A549 (cell line): ENCODE data around the gene GRIP1. TPM values are rescaled to one million over a fixed set of nuclear protein-coding genes. Genes with fewer than 3 reads are reported as not detected.

Source experiments
- ATAC-seq, 2 experiments: fragments of 200-7000 bp in 1 of 2; fragments of >200 bp in 1 of 2; cut with Nextera tagmentation in 1 of 2; cut with Tn5 transposase in 1 of 2; 3 replicates each; pipeline versions ENCODE4 v1.8.0 to v1.9.1; 2018 to 2020; ENCODE audit warnings: mild to moderate bottlenecking in 1 of 2, moderate library complexity in 1 of 2
- CTCF ChIA-PET: fragments of 300-600 bp; sonication (Branson Sonifier 250); formaldehyde crosslinking; extraction: SDS; loops from one replicate; lab custom pipeline; 2021; ENCODE audit warnings: antibody characterized with exemption, inconsistent platforms; lab: Yijun Ruan, JAX
- POLR2A ChIA-PET: fragments of 350-600 bp; formaldehyde crosslinking; extraction: SDS; loops from one replicate; lab custom pipeline; 2021; ENCODE audit warnings: antibody characterized with exemption, inconsistent platforms; lab: Yijun Ruan, JAX
- DNase-seq, 2 experiments: peaks; one replicate each; pipeline versions ENCODE4 v3.0.0 to v3.0.0-alpha.2; 2011 to 2016; ENCODE audit warnings: low read depth in 1 of 2, low spot score in 1 of 2
- FAIRE-seq: peaks from 2 replicates; lab custom pipeline; 2011; peaks lifted over from hg19 to GRCh38; lab: Jason Lieb, UNC
- H3K27ac ChIP-seq, 2 experiments: fragments of >200 bp; sonication (Bioruptor Twin); formaldehyde crosslinking; 3 replicates each; pipeline ENCODE4 v1.5.1; 2016 to 2017
- H3K4me1 ChIP-seq: fragments of >200 bp; sonication (Bioruptor Twin); formaldehyde crosslinking; 3 replicates; pipeline ENCODE4 v1.6.1; 2016
- H3K4me2 ChIP-seq: fragments of >200 bp; sonication (Bioruptor Twin); formaldehyde crosslinking; 3 replicates; pipeline ENCODE4 v1.6.1; 2016
- H3K4me3 ChIP-seq: fragments of >200 bp; sonication (Bioruptor Twin); formaldehyde crosslinking; 3 replicates; pipeline ENCODE4 v1.5.1; 2016
- H3K9me3 ChIP-seq: fragments of >200 bp; sonication (Bioruptor Twin); formaldehyde crosslinking; 3 replicates; pipeline ENCODE4 v1.6.1; 2016
- BCL3 ChIP-seq: fragments of >200 bp; sonication (Bioruptor Twin); formaldehyde crosslinking; IDR thresholded peaks from 3 replicates; pipeline ENCODE4 v1.6.1; 2016
- CBX2 ChIP-seq: fragments of 200-600 bp; sonication (generic); IDR thresholded peaks from 2 replicates; pipeline ENCODE4 v1.6.1; 2016; ENCODE audit warnings: low read depth, mild to moderate bottlenecking, borderline replicate concordance
- CTCF ChIP-seq: fragments of >200 bp; sonication (Bioruptor Twin); formaldehyde crosslinking; IDR thresholded peaks from 3 replicates; pipeline ENCODE4 v1.5.1; 2016
- E2F6 ChIP-seq: IDR thresholded peaks from 2 replicates; pipeline ENCODE4 v1.6.1; 2012; ENCODE audit warnings: low read depth, borderline replicate concordance
- EP300 ChIP-seq, 2 experiments: fragments of >200 bp; sonication (Bioruptor Twin); formaldehyde crosslinking; IDR thresholded peaks; 2 replicates in 1 of 2; 3 replicates in 1 of 2; pipeline ENCODE4 v1.6.1; 2016 to 2017
- ESRRA ChIP-seq: fragments of 150-350 bp; IDR thresholded peaks from 2 replicates; pipeline ENCODE4 v1.6.1; 2014; ENCODE audit warnings: mild to moderate bottlenecking, low read length, borderline replicate concordance
- FOSL2 ChIP-seq, 2 experiments: fragments of 450-650 bp in 1 of 2; fragments of >200 bp in 1 of 2; sonication (Bioruptor Twin) in 1 of 2; formaldehyde crosslinking; IDR thresholded peaks; 2 replicates each; pipeline versions ENCODE4 v1.5.0 to v1.6.1; 2016 to 2020; ENCODE audit warnings: mild to moderate bottlenecking in 1 of 2, moderate library complexity in 1 of 2
- FOXS1 ChIP-seq: fragments of 250-450 bp; sonication (Bioruptor Pico); IDR thresholded peaks from 2 replicates; pipeline ENCODE4 v1.5.0; 2020; ENCODE audit warnings: mild to moderate bottlenecking, moderate library complexity
- GATA3 ChIP-seq: IDR thresholded peaks from 2 replicates; pipeline ENCODE4 v1.6.1; 2012; ENCODE audit warnings: borderline replicate concordance
- HMGXB4 ChIP-seq: fragments of 250-450 bp; sonication (Bioruptor Pico); IDR thresholded peaks from 2 replicates; pipeline ENCODE4 v1.5.0; 2021; ENCODE audit warnings: mild to moderate bottlenecking, moderate library complexity, borderline replicate concordance
- HOXA7 ChIP-seq: fragments of 250-450 bp; sonication (Bioruptor Pico); IDR thresholded peaks from 2 replicates; pipeline ENCODE4 v1.5.0; 2020; ENCODE audit warnings: mild to moderate bottlenecking, moderate library complexity
- HOXB13 ChIP-seq: fragments of 250-450 bp; sonication (Bioruptor Pico); IDR thresholded peaks from 2 replicates; pipeline ENCODE4 v1.5.0; 2020; ENCODE audit warnings: low read depth, mild to moderate bottlenecking, moderate library complexity
- HOXB5 ChIP-seq: fragments of 250-450 bp; sonication (Bioruptor Pico); IDR thresholded peaks from 2 replicates; pipeline ENCODE4 v1.5.0; 2020; ENCODE audit warnings: mild to moderate bottlenecking, moderate library complexity
- JUN ChIP-seq, 2 experiments: fragments of >200 bp; sonication (Bioruptor Twin); formaldehyde crosslinking; IDR thresholded peaks; 2 replicates in 1 of 2; 3 replicates in 1 of 2; pipeline ENCODE4 v1.6.1; 2016 to 2017
- JUNB ChIP-seq: fragments of >200 bp; sonication (Bioruptor Twin); formaldehyde crosslinking; IDR thresholded peaks from 2 replicates; pipeline ENCODE4 v1.6.1; 2016
- KDM5A ChIP-seq: fragments of 200-600 bp; sonication (generic); IDR thresholded peaks from 2 replicates; pipeline ENCODE4 v1.6.1; 2016; ENCODE audit warnings: antibody characterized with exemption, mild to moderate bottlenecking
- MAFK ChIP-seq: fragments of 450-650 bp; IDR thresholded peaks from 2 replicates; pipeline ENCODE4 v1.6.1; 2014; ENCODE audit not compliant: partially characterized antibody
- MYC ChIP-seq: IDR thresholded peaks from 2 replicates; pipeline ENCODE4 v1.6.1; 2012; ENCODE audit warnings: mild to moderate bottlenecking, inconsistent platforms, low read length, improper control_type of control experiment, borderline replicate concordance
- NPAS2 ChIP-seq: fragments of 250-450 bp; sonication (Bioruptor Pico); IDR thresholded peaks from 2 replicates; pipeline ENCODE4 v1.8.0; 2022; ENCODE audit warnings: mild to moderate bottlenecking, moderate library complexity, borderline replicate concordance
- PHF8 ChIP-seq: fragments of 200-600 bp; sonication (generic); IDR thresholded peaks from 2 replicates; pipeline ENCODE4 v1.6.1; 2016; ENCODE audit warnings: low read depth, mild to moderate bottlenecking, antibody characterized with exemption, moderate library complexity, borderline replicate concordance
- RAD21 ChIP-seq, 2 experiments: fragments of >200 bp in 1 of 2; sonication (Bioruptor Twin) in 1 of 2; formaldehyde crosslinking in 1 of 2; IDR thresholded peaks in 1 of 2; conservative IDR thresholded peaks in 1 of 2; 2 replicates in 1 of 2; 3 replicates in 1 of 2; pipeline ENCODE4 v1.6.1; 2012 to 2018; ENCODE audit warnings: inconsistent platforms in 1 of 2
- RARB ChIP-seq: fragments of 250-450 bp; sonication (Bioruptor Pico); IDR thresholded peaks from 2 replicates; pipeline ENCODE4 v1.8.0; 2021; ENCODE audit warnings: mild to moderate bottlenecking, moderate library complexity
- RFX5 ChIP-seq: fragments of 450-650 bp; IDR thresholded peaks from 2 replicates; pipeline ENCODE4 v1.7.1; 2014; ENCODE audit warnings: antibody characterized with exemption, mild to moderate bottlenecking, moderate library complexity
- USF2 ChIP-seq: fragments of 450-650 bp; IDR thresholded peaks from 2 replicates; pipeline ENCODE4 v1.6.1; 2014; ENCODE audit warnings: antibody characterized with exemption
- ZC3H11A ChIP-seq: fragments of 450-650 bp; IDR thresholded peaks from 2 replicates; pipeline ENCODE4 v1.6.1; 2014; ENCODE audit warnings: antibody characterized with exemption, mild to moderate bottlenecking
- ZFP36 ChIP-seq: fragments of 450-650 bp; IDR thresholded peaks from 2 replicates; pipeline ENCODE4 v1.6.1; 2014; ENCODE audit warnings: borderline replicate concordance; ENCODE audit not compliant: partially characterized antibody
- ZSCAN20 ChIP-seq: fragments of 250-450 bp; sonication (Bioruptor Pico); IDR thresholded peaks from 2 replicates; pipeline ENCODE4 v1.8.0; 2022; ENCODE audit warnings: mild to moderate bottlenecking, moderate library complexity
- WGBS: methylation state at CpG from one replicate; pipeline ENCODE4 v1.1.6; 2017; ENCODE audit errors: missing lambda C conversion rate; 5-methylcytosine and 5-hydroxymethylcytosine counted together
- polyA plus RNA-seq, 4 experiments: library from polyadenylated mRNA; depleted of rRNA in 3 of 4; stranded (reverse); fragments of >200 nt; fragmentation: RNase III in 1 of 4; extraction: RNeasy Plus Mini Kit Qiagen cat#74134 plus additional on column Dnase treatment in 1 of 4; gene quantifications; 2 replicates in 3 of 4; 3 replicates in 1 of 4; pipeline ENCODE4 v1.2.3, GENCODE V29; 2011 to 2017

Gene GRIP1
- polyA plus RNA-seq, 2 of the 4 experiments (the other 2 are of a cell fraction), result 4.6 to 5.8 TPM

GRCh38 chr12:66337381-66338010 lies 341.4 kb downstream of the GRIP1 start:
- Histone ChIP-seq H3K27ac (no peak overlapping the region), H3K9me3 (no peaks in the 10 kb centered on the region), H3K4me1 (no peaks in the 10 kb centered on the region), H3K4me3 (no peak overlapping the region), H3K4me2 (no peak overlapping the region)
- 70% methylated on average over 2 of the region's 2 CpGs for WGBS
- CTCF ChIA-PET, result no interaction called here
- POLR2A ChIA-PET, result no interaction called here
- FAIRE-seq (no peak), ATAC-seq (no peak), DNase-seq (no peak)
- TF ChIP-seq NPAS2 (CRISPR knock-in tag) (no peak), HOXA7 (CRISPR knock-in tag) (no peak), USF2 (no peak), ZSCAN20 (CRISPR knock-in tag) (no peak), RARB (CRISPR knock-in tag) (no peak), MAFK (no peak), HOXB13 (no peak), BCL3 (no peak), GATA3 (no peak), EP300 (IDR thresholded peaks at IDR 0.05) (no peak), HMGXB4 (no peak)

GRCh38 chr12:66335746-66336145 lies 343.1 kb downstream of the GRIP1 start:
- Histone ChIP-seq H3K4me1 (no peaks in the 10 kb centered on the region), H3K9me3 (no peaks in the 10 kb centered on the region), H3K27ac (no peak overlapping the region), H3K4me3 (no peak overlapping the region), H3K4me2 (no peak overlapping the region)
- FAIRE-seq, result no peak
- TF ChIP-seq JUNB (no peak), GATA3 (no peak)
- CTCF ChIA-PET, result interaction anchor here (0.6 to 1.5 kb wide), 2 partner anchors 57 to 67 kb away, joined by 3 read pairs; no protein-coding TSS in a partner anchor
- WGBS, result 90% methylated on average over 2 of the region's 2 CpGs
- POLR2A ChIA-PET, result no interaction called here
- no peak for DNase-seq
- no peak for ATAC-seq

- WGBS, result 90% methylated on average over 1 of the region's 1 CpG
- POLR2A ChIA-PET, result no interaction called here
- TF ChIP-seq ZFP36 (no peak), E2F6 (no peak), KDM5A (no peak), FOXS1 (CRISPR knock-in tag) (no peak), HOXB5 (no peak), ESRRA (no peak), RFX5 (no peak), HOXB13 (no peak), MYC (no peak), RAD21 (conservative IDR thresholded peaks at IDR 0.05 in 1 of 2, IDR thresholded peaks at IDR 0.05 in 1 of 2) (no peak), FOSL2 (IDR thresholded peaks at IDR 0.05) (no peak), FOSL2 (CRISPR knock-in tag; IDR thresholded peaks at IDR 0.05) (no peak), NPAS2 (CRISPR knock-in tag) (no peak), PHF8 (no peak), CTCF (no peak), ZC3H11A (no peak), CBX2 (no peak), JUN (IDR thresholded peaks at IDR 0.05) (no peak)
These were observed 347.1 kb downstream of the GRIP1 start for GRCh38 chr12:66331814-66332213.

More at GRCh38 chr12:66331814-66332213, 347.1 kb downstream of the GRIP1 start:
- Histone ChIP-seq H3K27ac (no peak overlapping the region), H3K4me3 (no peak overlapping the region), H3K9me3 (no peaks in the 10 kb centered on the region), H3K4me2 (no peak overlapping the region), H3K4me1 (no peaks in the 10 kb centered on the region)
- ATAC-seq (no peak), FAIRE-seq (no peak), DNase-seq (no peak)
- CTCF ChIA-PET, result no interaction called here
